ENCODE measurements around the gene SIPA1L3. TPM values are rescaled to one million over a fixed set of nuclear protein-coding genes. Genes with fewer than 3 reads are reported as not detected.

SIPA1L3 gene
- total and polyA plus RNA-seq, 8 donors: 19.7 to 44.8 (median 25.8) TPM

DNA sequence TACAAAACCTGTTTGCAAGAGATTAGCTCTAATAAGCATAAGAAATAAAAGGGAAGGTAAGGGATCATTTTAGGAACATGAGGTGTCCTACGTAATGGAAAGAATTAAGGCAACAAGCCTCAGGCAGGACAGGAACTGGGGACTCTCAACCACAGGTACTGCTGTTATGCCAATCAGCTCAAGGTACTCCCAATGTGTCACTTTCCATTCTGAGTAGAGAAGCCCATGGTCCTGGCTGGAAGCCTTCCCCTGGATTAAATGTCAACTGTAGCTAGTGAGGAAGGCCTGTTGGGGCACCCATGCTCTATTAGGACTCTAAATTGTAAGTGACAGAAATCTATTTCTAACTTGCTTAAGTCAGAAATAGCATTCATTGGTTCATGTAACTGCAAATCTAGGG lies 182.4 kb downstream of the SIPA1L3 start:
- Histone ChIP-seq H3K4me1 (no peaks in the 10 kb centered on the region), H3K27ac (no peak overlapping the region), H3K36me3 (peaks cover 0 to 5% (median 0%) of the 10 kb centered on the region in 3 donors), H3K4me3 (no peak overlapping the region), H3K27me3 (no peaks in the 10 kb centered on the region), H3K9me3 (no peaks in the 10 kb centered on the region)
- ATAC-seq (no peak), DNase-seq (no peak), FAIRE-seq (no peak)
- TF ChIP-seq, protein P1, sequence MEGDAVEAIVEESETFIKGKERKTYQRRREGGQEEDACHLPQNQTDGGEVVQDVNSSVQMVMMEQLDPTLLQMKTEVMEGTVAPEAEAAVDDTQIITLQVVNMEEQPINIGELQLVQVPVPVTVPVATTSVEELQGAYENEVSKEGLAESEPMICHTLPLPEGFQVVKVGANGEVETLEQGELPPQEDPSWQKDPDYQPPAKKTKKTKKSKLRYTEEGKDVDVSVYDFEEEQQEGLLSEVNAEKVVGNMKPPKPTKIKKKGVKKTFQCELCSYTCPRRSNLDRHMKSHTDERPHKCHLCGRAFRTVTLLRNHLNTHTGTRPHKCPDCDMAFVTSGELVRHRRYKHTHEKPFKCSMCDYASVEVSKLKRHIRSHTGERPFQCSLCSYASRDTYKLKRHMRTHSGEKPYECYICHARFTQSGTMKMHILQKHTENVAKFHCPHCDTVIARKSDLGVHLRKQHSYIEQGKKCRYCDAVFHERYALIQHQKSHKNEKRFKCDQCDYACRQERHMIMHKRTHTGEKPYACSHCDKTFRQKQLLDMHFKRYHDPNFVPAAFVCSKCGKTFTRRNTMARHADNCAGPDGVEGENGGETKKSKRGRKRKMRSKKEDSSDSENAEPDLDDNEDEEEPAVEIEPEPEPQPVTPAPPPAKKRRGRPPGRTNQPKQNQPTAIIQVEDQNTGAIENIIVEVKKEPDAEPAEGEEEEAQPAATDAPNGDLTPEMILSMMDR (IDR thresholded peaks at IDR 0.05): no peak
- intact Hi-C loops (cut with DNase I): no loop called here
- WGBS, 2 donors: 95% methylated on average over 1 of the region's 1 CpG

DNA sequence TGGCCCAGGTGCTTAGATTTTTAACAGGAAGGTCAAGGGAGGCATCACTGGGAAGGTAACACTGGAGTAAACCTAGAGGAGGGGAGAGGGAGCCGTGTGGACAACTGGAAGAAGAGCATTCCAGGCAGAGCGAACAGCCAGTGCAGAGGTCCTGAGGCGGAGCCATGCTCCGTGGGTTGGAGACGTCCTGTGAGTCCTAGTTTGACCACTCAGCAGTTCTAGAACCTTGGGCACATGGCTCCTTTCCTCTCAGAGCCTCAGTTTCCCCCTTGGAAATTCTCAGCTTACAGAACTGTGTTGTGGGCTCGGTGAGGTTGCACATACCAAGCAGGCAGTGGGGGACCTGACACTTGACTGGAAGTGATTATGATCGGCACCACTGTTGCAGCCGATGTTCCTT lies 186.1 kb downstream of the SIPA1L3 start:
- TF ChIP-seq, protein P1 (IDR thresholded peaks at IDR 0.05): no peak
- Histone ChIP-seq H3K4me3 (no peak overlapping the region), H3K36me3 (peaks cover 0 to 5% (median 0%) of the 10 kb centered on the region in 3 donors), H3K9me3 (no peaks in the 10 kb centered on the region), H3K27me3 (no peaks in the 10 kb centered on the region), H3K4me1 (no peaks in the 10 kb centered on the region), H3K27ac (no peak overlapping the region)
- FAIRE-seq (no peak), ATAC-seq (no peak), DNase-seq (no peak)
- intact Hi-C loops (cut with DNase I): loop anchor here in 1 of 3 donors (10.0 kb wide), 1 partner anchor 188 kb away; the partner anchor contains the start of genes SIPA1L3 and WDR87
- WGBS, 2 donors: 84 to 92% methylated on average over 8 of the region's 8 CpGs

DNA sequence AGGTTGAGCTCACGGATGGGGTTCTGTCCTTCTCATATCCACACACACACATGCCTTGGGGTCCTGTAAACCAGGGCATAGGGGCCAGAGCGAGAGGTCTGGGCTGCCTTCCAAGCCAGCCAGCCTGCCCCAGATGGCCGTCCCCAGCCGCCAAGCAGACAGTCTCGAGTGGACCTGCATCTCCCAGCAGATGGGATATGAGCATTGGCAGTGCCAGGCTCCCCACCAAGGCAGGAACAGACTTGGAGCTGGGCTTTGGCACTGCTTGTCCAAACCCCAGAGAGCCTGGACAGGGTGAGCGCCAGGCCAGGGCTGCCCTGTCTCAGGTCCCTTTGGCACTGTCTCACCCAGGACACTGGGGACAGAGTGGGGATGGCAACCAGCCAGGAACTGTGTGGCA lies 186.6 kb downstream of the SIPA1L3 start:
- 51 to 85% methylated on average over 6 of the region's 6 CpGs for WGBS, 2 donors
- no peaks in the 10 kb centered on the region for H3K9me3 ChIP-seq
- H3K4me1 ChIP-seq: no peaks in the 10 kb centered on the region
- ATAC-seq (peak in 2 of 4 donors; percentile 8 to 48), FAIRE-seq (no peak), DNase-seq (peak in 1 of 6 donors; percentile 58)
- H3K36me3 ChIP-seq: peaks cover 0 to 5% (median 0%) of the 10 kb centered on the region in 3 donors
- no peak overlapping the region for H3K4me3 ChIP-seq
- H3K27me3 ChIP-seq: no peaks in the 10 kb centered on the region
- intact Hi-C loops (cut with DNase I): loop anchor here in 1 of 3 donors (10.0 kb wide), 1 partner anchor 189 kb away; the partner anchor contains the start of genes SIPA1L3 and WDR87
- no peak overlapping the region for H3K27ac ChIP-seq
- TF ChIP-seq, protein P1 (IDR thresholded peaks at IDR 0.05): no peak

DNA sequence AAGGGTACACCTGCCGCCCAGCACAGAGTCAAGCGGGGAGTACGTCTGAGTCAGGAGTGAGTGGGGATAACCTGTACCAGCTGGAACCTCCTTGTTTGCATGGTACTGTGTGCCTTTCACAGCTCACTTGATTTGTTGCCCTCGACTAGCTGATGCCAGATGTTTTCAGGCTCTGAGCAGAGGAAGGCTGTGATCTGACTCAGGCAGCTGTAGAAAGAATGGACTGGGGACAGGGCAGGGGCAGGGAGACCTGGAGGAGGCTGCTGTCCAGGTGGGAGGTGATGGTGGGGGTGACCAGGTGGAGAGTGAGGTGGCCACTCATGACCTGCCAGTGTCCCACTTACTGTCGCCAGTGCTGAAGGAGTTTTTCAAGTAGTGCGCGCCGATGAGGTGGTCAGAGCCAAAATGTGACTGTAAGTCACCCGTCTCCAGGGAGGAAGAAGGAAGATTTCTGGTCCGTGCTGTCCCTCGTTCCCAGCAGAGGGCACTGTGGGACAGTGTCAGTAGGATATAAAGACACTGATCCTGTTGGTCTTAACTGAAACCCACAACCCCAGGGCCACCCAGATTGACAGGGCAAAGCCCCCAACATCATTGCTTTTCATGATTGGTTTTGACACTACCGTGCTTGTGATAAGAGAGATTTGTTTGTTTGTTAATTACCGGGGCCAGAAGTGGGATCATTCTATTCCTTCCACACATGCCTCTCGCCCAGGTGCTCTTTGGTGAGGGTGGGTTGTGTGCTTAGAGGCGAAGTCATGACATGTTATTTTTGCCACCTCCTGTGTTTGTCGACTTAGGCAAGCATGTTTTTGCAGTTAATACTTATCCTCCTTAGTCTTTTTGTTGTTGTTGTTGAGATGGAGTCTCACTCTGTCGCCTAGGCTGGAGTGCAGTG lies 188.7 kb downstream of the SIPA1L3 start:
- FAIRE-seq: no peak
- H3K4me3 ChIP-seq: no peak overlapping the region
- peaks cover 0 to 9% (median 0%) of the 10 kb centered on the region in 3 donors for H3K36me3 ChIP-seq
- 53 to 54% methylated on average over 17 of the region's 17 CpGs for WGBS, 2 donors
- ATAC-seq: peak; percentile 74 to 92 (median 83)
- H3K9me3 ChIP-seq: no peaks in the 10 kb centered on the region
- peak; percentile 46 to 80 (median 60) for DNase-seq
- no peaks in the 10 kb centered on the region for H3K4me1 ChIP-seq
- TF ChIP-seq, protein P1 (IDR thresholded peaks at IDR 0.05): peak; percentile 23 to 62 (median 46)
- peak overlapping the region in 1 of 4 donors; percentile 10 for H3K27ac ChIP-seq
- no peaks in the 10 kb centered on the region for H3K27me3 ChIP-seq
- intact Hi-C loops (cut with DNase I): loop anchor here in 2 of 3 donors (5.0 to 10.0 kb wide), 2 partner anchors 188 to 191 kb away; partner anchors contain the start of genes SIPA1L3 (in 2 of the 2) and WDR87 (in 2 of the 2)

Measured in pancreas (tissue), 10 donors.